Prostate gland (tissue), 2 donors: ENCODE data around the gene SMARCD1.

Source experiments
- POLR2AphosphoS5 ChIP-seq: sonication (generic); formaldehyde crosslinking; IDR thresholded peaks from one replicate; pipeline ENCODE4 v1.6.1; 2017; ENCODE audit warnings: antibody characterized with exemption
- TF ChIP-seq, protein P1 (sequence below), 4 experiments: fragments of 200-600 bp in 2 of 4; fragments of 450-650 bp in 2 of 4; sonication (generic) in 2 of 4; IDR thresholded peaks; 1 replicate in 3 of 4; 2 replicates in 1 of 4; pipeline ENCODE4 v1.5.1; 2016 to 2019; ENCODE audit warnings: antibody characterized with exemption in 4 of 4, mild to moderate bottlenecking in 2 of 4, moderate library complexity in 2 of 4

DNA sequence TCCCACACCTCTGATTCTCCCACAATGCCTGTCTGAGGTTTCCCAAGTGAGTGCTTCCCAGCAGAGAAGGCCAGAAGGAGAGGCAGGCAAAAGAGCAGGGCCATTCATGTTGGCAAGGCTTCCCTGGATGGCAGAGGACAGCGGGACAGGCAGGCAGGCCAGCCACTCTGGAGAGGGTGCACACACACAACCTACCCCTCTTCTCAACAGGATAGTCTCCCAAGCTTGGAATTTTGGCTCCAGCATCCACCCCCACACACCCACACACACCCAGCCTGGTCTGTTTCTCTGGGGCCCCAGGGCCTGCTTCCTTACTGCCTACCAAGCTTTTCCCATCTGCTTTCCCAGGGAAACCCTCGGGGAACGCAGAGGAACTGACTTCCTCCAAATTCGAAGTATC is 44.5 kb upstream of the SMARCD1 start:
- TF ChIP-seq, protein P1, sequence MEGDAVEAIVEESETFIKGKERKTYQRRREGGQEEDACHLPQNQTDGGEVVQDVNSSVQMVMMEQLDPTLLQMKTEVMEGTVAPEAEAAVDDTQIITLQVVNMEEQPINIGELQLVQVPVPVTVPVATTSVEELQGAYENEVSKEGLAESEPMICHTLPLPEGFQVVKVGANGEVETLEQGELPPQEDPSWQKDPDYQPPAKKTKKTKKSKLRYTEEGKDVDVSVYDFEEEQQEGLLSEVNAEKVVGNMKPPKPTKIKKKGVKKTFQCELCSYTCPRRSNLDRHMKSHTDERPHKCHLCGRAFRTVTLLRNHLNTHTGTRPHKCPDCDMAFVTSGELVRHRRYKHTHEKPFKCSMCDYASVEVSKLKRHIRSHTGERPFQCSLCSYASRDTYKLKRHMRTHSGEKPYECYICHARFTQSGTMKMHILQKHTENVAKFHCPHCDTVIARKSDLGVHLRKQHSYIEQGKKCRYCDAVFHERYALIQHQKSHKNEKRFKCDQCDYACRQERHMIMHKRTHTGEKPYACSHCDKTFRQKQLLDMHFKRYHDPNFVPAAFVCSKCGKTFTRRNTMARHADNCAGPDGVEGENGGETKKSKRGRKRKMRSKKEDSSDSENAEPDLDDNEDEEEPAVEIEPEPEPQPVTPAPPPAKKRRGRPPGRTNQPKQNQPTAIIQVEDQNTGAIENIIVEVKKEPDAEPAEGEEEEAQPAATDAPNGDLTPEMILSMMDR (IDR thresholded peaks at IDR 0.05) = no peak
- no peak for TF ChIP-seq POLR2AphosphoS5
